NCI-H748 treated with DMSO at 0.1 percent for 48 hours (cell line): ENCODE data around the gene SPOUT1.
A peak's percentile ranks its signal among the peaks of the same experiment; 100 is the strongest.
"Not testable (repeated sequence)": the region's sequence is repeated elsewhere in the genome, so short reads cannot be mapped to it uniquely, and the experiment has no call there.

Source experiments
- DNase-seq: peaks from one replicate; lab custom pipeline; 2025; lab: John Stamatoyannopoulos, UW

The SPOUT1 gene

DNA sequence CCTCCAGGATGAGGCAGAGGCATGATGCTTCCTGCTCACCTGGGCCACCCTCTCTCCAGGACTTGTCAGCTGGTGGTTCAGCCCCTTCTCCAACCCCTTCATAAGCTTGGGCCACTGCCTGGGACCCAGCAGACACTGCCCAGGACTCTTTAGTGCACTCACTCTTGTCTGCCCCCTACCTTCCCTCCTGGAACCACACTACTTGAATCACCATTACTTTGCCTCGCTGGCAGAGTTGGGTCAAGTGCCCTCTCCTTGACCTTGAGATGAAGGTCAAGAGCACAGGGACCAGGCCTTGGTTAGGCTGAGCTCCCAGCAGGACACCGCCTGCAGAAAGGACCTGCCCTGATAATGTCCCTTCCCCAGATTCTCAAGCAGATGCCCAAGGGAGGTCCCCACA, 19.8 kb downstream of the SPOUT1 start:
- DNase-seq, result no peak

DNA sequence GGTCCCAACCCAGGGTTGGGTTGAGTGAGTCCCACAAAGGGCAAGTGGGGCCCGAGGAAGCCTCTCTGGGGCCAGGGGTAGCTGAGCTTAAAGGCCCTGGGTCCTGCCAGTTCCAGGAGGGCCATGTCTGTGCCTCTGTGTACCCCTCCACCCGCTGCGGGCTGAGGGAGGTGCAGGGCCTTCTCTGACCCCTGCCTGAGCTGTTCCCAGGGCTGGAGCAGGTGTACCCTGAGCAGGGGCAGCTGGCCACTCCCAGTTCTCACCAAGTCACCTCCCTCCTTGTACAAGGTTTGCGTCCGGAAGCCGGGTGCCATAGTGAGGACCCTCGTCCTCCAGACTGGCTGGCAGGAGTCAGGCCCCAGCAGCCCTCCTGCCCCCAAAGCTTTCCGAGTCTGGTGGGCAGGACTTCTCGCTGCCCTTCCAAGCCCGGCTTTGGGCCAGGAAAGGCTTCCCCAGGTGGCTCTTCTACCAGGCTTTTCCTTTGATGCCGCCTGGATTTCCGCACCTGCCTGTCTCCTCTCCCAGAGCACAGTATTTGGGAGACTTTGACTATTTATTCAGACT, 20.5 kb downstream of the SPOUT1 start:
- DNase-seq, result no peak

DNA sequence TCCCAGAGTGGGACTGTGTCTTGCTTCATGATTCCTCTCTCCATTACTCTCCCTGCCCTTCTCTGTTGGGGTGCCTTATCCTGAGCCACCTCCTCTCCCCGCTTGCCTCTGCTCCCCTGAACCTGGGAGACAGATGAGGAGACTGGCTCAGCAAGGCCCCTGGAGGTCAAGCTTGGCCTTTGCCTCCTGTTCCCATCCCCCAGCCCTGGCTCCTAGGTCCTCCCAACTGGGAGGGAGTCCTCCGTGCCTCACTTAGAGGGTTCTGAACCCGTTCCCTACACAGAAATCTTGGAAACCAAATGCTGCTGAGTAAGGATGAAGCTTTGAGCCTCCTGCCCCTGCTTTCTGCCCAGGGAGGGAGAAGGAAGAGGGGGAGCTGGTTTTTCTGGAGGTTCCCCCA, 21.1 kb downstream of the SPOUT1 start:
- no peak for DNase-seq

DNA sequence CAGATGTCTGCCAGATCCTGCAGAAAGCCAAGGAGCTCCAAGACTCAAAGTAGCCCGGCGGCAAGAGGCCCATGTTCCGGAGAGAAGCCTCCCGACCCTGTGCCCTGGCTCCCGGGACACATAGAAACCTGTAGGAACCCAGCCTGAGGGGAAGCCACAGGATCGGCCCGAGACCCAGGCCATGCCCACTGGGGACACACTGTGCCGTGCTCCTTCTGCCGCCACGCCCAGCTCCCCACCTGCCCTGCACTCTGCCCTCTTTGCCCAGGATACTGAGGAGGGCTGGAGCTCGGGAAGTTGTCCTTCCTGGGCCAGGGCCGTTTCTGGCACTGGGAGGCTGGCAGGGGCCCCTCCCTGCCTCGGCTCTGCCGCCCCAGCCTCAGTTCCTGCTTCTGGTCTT, 21.8 kb downstream of the SPOUT1 start:
- no peak for DNase-seq

DNA sequence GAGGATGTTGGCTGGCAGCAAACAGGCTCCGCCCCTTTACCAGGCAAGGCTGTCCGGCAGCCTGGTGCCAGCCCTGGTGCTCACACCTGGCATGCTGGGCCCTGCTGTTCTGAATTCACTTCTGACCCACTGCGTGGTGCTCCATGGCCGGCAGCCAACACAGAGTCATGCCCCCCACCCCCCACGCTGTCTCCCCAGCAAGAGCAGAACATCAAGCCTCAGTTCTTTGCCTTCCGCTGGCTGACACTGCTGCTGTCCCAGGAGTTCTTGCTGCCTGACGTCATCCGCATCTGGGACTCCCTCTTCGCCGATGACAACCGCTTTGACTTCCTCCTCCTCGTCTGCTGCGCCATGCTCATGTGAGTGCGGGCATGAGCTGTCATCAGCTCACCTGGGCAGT, 23.9 kb downstream of the SPOUT1 start:
- DNase-seq, result no peak

DNA sequence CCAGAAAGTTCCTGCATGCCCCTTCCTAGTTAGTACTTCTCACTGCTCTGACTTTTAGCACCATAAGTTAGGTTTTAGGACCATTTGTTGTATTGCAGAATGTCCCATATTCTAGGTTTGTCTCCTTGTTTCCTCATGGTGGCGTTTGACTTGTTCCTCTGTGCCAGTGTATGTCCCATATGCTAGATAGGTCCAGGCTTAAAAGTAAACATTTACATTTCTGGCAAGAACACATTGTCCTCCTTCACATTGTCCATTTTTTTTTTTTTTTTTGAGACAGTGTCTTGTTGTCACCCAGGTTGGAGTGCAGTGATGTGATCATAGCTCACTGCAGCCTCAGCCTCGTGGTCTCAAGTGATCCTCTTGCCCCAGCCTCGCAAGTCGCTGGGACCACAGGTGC, 27.1 kb downstream of the SPOUT1 start:
- DNase-seq, result no peak

DNA sequence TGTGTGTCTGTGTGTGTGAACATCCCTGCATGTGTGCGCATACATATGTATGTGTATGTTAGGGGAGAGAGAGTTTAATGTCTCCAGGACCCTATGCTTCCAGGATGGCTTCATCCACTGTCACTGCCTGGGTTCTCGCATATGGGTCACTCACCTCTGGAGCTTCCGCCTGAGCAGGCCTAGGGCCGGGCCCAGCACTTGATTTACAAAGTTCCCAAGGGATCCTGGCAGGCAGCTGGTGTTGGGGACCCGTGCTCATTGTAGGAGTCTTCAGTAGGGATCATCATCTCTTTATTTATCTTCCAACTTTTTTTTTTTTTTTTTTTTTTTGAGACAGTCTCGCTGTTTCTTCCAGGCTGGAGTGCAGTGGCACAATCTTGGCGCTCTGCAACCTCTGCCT, 29.5 kb downstream of the SPOUT1 start:
- DNase-seq, result no peak

DNA sequence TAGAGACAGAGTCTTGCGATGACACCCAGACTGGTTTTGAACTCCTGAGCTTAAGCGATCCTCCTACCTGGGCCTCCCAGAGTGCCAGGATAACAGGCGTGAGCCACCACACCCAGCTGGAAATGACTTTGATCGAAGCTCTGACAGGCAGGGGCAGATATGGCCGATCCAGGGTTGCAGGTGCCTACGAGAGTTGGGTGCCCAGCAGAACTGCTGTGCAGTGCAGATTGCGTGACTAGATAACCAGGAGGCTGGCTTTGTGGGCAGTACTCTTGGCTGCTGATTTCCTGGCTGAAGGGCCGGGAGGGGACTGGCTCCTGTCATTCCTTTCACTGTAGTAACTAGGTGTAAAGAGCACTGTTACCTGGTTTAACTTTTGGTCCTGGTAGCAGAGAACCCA, 30.7 kb downstream of the SPOUT1 start:
- no peak for DNase-seq

DNA sequence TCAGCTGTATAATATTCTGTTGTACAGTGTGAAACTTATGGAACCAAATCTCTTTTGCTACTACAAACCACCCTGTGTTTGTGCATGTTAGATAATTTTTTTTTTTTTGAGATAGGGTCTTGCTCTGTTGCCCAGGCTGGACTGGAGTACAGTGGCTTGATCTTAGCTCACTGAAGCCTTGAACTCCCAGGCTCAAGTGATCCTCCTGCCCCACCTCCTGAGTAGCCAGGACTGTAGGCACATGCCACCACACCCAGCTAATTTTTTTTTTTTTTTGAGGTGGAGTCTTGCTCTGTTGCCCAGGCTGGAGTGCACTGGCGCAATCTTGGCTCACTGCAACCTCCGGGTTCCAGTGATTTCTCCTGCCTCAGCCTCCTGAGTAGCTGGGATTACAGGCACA, 34.6 kb downstream of the SPOUT1 start:
- not testable (repeated sequence) for DNase-seq

DNA sequence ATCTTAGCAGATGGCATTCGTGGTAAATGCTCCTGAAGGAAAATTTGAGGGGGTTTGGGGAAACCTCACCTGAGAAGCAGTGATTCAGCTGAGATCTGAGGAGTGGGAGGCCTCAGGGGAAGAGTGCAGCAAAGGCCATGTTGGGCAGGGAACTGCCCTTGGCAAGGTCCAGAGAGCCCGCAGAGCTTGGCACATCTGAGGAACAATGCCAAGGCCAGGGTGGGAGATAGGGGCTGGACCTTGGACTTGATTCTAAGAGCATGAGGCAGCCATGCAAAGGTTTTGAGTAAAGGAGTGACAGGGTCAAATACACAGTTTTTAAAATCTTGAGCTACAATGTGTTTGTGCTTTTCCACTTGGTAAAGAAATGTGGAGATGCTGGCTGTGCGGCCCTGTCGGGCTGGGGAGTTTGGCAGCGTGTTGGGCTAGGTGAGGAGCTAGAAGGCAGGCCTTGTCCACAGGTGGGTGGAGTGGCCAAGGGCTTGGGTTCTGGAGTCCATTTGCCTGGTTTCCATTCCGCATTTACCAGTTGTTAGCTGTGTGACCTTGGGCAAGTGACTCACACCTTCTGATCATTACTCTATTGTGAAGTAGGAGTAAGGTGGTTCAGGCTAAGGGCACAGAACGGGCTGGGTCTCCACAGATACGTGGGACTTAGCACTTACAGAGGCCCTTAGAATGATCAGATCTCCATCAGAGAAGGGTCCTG, 36.5 kb downstream of the SPOUT1 start:
- no peak for DNase-seq

DNA sequence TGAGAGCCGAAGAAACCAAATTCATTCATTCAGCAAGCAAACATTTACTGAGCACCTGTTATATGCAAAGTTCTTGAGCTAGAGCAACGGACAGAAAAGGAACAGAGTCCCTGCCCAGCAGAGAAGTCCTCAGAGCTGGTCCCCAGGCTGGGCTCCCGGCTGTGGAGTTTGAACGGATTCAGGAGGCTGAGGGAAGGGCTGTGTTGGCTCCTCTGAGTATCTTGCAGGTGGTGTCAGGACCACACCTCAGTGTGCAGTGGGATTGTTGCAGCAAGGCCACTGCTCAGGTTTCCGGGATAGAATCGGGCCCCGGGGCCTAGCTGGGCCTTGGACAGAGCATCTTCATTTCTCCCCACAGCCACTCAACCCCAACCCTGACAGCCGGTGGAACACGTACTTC, 37.5 kb downstream of the SPOUT1 start:
- no peak for DNase-seq

DNA sequence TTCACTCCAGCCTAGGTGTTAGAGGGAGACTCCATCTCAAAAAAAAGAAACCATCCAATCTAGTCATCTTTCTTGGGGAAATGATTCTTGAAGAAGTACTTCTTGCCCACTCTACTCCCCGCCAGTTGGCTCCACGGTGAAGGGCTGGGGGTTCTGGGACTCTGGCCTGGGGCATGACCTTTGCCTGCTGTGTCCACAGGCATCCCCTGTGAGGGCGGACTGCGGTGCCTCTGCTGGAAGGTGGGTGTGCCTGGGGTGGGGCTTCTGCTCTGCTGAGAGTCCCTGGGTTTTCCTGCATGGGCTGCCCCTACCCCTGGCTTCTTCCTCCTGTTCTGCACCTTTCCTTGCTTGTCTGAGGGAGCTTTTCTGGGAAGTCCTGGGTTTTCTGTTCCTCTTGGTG, 39.1 kb downstream of the SPOUT1 start:
- DNase-seq, result no peak

DNA sequence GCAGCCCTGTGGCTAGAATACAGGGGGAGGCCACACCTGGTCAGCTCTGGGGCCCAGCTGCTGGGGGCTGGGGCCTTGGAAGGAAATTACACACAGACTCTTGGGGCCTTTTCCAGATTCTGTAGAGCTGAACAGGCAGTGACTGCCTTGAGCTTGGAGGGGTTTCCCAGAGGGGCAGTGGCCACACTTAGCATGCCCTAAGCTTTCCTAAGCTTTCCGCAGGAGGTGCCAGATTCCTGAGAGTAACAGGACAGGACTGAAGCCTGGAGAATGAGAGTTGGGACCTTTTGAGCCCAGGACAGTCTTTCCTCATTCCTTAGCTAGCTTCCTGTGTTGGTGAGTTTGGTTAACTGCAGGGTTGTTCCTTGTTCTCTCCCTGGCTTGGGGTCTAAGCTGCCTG, 41.1 kb downstream of the SPOUT1 start:
- no peak for DNase-seq

DNA sequence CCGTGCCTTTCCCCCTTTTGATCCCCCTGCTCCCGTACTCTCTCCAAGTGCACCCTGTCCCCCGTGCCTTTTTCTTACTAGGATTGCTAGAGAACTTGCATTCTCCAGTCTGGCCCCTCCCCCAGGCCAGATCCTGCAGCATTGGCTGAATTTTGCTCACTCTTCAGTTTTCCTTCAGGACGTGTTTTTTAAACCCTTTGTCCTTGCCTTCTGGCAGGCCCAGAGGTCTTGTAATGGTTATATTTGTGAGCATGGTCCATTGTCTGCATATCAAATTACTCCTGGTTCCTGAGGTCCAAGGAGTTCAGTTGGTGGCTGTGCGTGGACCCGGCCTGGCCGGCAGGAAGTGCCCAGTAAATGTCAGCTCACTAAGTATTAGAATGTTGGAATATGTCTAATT, 41.9 kb downstream of the SPOUT1 start:
- DNase-seq, result no peak

DNA sequence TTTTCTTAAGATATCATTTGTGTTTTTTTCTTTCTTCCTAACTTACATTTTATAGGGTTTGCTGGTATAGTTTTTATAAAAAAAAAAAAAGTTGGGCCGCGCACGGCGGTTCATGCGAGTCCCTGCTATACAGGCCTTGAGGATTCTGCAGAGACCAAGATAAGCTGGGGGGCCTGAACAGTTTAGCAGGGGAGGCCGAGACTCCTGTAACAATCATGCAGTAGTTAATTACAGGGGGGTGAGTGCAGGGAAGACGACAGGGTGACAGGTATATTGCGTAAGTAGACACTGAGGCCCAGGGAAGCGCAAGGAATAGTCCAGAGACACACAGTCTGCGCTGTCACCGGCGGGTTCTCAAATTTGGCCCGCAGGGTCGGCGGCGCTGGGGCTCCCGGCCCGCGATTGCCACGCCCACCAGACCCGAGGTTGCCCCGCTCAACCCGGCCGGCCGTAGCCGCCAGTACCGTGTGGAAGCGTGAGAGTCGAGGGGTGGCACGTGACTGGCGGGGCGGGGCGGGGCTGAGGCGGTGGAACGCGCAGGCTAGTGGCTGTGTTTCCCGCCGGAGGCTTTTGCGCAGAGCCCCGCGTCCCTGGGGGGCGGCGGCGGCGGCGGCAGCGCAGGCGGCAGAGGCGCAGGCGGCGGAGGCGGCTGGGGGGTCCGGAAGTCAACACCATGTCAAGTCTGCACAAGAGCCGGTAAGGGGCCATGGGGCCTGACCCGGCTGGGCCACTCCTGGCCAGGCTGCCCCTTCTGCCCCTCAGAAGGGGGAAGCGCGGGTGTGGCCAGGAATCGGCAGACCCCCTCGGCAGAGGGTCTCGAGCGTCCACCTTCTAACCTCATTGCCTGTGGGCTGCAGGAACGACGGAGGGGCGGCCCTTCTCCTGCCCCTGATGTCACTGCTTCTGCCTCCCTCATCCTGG, 42.7 kb downstream of the SPOUT1 start, which contains the start of gene TBC1D13:
Gene TBC1D13, plus strand, starts transcription at position 573 of the 921 bp plus-strand sequence. Its CDS starts 101 bp downstream, at position 674.
- peak; percentile 75 for DNase-seq

DNA sequence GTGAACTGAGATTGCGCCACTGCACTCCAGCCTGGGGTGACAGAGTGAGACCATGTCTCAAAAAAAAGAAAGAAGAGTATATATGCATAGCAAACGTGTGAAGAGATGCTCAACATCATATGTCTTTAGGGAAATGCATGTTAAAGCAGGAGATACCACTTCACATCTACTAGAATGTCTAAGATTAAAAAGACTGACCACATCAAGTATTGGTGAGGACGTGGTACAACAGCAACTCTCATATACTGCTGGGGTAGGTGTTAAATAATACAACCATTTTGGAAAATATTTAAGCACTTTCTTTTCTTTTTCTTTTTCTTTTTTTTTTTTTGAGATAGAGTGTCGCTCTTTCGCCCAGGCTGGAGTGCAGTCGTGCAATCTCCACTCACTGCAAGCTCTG, 44.2 kb downstream of the SPOUT1 start:
- no peak for DNase-seq

DNA sequence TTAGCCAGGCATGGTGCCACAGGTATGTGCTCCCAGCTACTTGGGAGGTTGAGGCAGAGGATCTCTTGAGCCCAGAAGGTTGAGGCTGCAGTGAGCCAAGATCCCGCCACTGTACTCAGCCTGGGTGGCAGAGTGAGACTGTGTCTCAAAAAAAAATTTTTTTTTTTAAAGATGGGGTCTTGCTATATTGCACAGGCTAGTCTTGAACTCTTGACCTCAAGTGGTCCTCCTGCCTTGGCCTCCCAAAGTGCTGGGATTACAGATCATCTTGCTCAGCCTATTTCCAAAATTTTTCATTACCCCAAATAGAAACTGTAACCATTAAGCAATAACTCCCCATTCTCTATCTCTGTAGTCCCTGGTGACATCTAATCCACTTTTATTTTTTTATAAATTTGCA, 46.9 kb downstream of the SPOUT1 start:
- DNase-seq, result no peak

DNA sequence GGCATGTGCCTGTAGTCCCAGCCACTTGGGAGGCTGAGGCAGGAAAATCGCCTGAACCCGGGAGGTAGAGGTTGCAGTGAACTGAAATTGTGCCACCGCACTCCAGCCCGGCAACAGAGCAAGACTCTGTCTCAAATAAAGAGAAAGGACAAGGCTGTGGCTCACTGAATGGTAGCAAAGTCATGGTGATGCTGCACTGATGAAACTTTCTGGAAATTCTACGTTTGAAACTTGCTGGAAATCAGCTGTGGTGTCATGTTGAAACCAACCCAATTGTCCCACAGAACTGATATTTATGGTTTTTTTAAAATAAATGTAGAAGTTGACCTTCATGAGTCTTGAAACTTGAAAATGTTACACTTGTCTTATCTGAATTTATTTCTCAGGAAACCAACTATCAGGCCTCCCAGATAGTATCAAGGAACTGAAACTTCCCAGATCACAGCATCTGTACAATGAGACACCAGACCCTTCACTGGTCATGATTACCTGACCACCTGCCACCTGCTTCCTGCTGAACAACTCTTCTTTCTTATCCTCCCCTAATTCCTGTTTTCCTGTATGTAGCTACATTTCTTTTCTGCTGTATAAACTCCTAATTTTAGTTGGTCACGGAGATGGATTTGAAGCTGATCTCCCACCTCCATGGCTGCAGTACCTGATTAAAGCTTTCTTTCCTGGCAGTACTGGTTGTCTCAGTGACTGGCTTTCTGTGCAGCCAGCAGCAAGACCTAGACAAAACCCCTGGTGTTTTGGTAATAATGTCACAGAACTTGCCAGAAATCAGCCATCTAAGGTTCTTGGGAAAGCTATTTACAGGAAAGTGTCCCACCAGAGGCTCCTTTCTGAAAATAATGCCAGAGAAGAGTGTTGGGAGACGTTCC, 48.2 kb downstream of the SPOUT1 start:
- DNase-seq, result no peak

DNA sequence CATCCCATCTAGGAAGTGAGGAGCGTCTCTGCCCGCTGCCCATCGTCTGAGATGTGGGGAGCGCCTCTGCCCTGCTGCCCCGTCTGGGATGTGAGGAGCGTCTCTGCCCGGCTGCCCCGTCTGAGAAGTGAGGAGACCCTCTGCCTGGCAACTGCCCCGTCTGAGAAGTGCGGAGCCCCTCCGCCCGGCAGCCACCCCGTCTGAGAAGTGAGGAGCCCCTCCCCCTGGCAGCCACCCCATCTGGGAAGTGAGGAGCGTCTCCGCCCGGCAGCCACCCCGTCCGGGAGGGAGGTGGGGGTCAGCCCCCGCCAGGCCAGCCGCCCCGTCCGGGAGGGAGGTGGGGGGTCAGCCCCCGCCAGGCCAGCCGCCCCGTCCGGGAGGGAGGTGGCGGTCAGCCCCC, 49.5 kb downstream of the SPOUT1 start:
- not testable (repeated sequence) for DNase-seq

DNA sequence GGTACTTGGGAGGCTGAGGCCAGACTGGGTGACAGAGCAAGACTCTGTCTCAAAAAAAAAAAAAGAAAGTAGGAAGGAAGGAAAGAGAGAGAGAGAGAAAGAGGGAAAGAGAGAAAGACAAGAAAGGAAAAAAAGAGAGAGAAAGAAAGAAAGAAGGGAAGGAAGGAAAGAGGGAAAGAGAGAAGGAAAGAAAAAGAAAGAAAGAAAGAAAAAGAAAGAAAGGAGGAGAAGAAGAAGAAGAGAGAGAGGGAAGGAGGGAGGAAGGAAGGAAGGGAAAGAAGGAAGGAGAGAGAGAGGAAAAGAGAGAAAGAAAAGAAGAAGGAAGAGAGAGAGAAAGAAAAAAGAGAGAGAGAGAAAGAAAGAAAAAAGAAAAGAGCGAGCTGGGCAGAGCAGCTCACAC, 54.8 kb downstream of the SPOUT1 start:
- DNase-seq, result no peak

DNA sequence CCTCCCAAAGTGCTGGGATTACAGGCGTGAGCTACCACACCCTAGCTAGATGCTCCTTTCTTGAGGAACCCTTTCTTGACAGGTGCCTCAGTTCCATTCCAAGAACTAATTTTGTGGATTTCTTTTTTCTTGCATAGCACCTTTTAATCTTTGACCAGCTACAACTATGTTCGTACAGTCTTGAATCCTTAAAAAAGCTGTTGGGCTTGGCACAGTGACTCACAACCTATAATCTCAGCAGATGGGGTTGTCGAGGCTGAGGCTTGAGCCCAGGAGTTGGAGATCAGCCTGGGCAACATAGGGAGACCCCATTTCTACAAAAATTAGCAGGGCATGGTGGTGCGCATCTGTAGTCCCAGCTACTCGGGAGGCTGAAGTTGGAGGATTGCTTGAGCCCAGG, 56.5 kb downstream of the SPOUT1 start:
- DNase-seq, result no peak
